Measurements from ENCODE around the gene FAM174A. TPM values are rescaled to one million over a fixed set of nuclear protein-coding genes. Genes with fewer than 3 reads are reported as not detected.
A peak's percentile ranks its signal among the peaks of the same experiment; 100 is the strongest.

Gene FAM174A
- polyA plus RNA-seq (ENCODE audit: insufficient read length in 3 of 3): 10 to 100 TPM; 22.7 to 26.1 (median 25.3) TPM
- long read RNA-seq, donor 1, transcript FAM174A-201 (3 exons, 1,356 nt): major isoform, 9 of 9 reads
- long read RNA-seq, donor 1, partial matches to known transcripts: 0 of 9 reads
- long read RNA-seq, donor 1, other reads (novel, unspliced or antisense): 0 of 9 reads
- long read RNA-seq, donor 2, transcript FAM174A-201 (3 exons, 1,356 nt): major isoform, 17 of 17 reads
- long read RNA-seq, donor 2, partial matches to known transcripts: 0 of 17 reads
- long read RNA-seq, donor 2, other reads (novel, unspliced or antisense): 0 of 17 reads
- long read RNA-seq, donor 3, transcript FAM174A-201 (3 exons, 1,356 nt): major isoform, 21 of 22 reads
- long read RNA-seq, donor 3, partial matches to known transcripts: 0 of 22 reads
- long read RNA-seq, donor 3, other reads (novel, unspliced or antisense): 0 of 22 reads
- long read RNA-seq, donor 4, transcript FAM174A-201 (3 exons, 1,356 nt): major isoform, 17 of 22 reads
- long read RNA-seq, donor 4, partial matches to known transcripts: 5 of 22 reads
- long read RNA-seq, donor 4, other reads (novel, unspliced or antisense): 0 of 22 reads
- long read RNA-seq, donor 5: 0 reads
- long read RNA-seq, donor 6, transcript FAM174A-201 (3 exons, 1,356 nt): major isoform, 12 of 12 reads
- long read RNA-seq, donor 6, partial matches to known transcripts: 0 of 12 reads
- long read RNA-seq, donor 6, other reads (novel, unspliced or antisense): 0 of 12 reads
- long read RNA-seq, donor 7, transcript FAM174A-201 (3 exons, 1,356 nt): major isoform, 21 of 21 reads
- long read RNA-seq, donor 7, partial matches to known transcripts: 0 of 21 reads
- long read RNA-seq, donor 7, other reads (novel, unspliced or antisense): 0 of 21 reads
- long read RNA-seq, donor 8: 0 reads
- long read RNA-seq, donor 9, transcript FAM174A-201 (3 exons, 1,356 nt): major isoform, 16 of 17 reads
- long read RNA-seq, donor 9, partial matches to known transcripts: 0 of 17 reads
- long read RNA-seq, donor 9, other reads (novel, unspliced or antisense): 0 of 17 reads
- long read RNA-seq, donor 10, transcript FAM174A-201 (3 exons, 1,356 nt): major isoform, 18 of 18 reads
- long read RNA-seq, donor 10, partial matches to known transcripts: 0 of 18 reads
- long read RNA-seq, donor 10, other reads (novel, unspliced or antisense): 0 of 18 reads
- long read RNA-seq, donor 11, transcript FAM174A-201 (3 exons, 1,356 nt): major isoform, 9 of 9 reads
- long read RNA-seq, donor 11, partial matches to known transcripts: 0 of 9 reads
- long read RNA-seq, donor 11, other reads (novel, unspliced or antisense): 0 of 9 reads
- long read RNA-seq, donor 12, transcript FAM174A-201 (3 exons, 1,356 nt): major isoform, 7 of 7 reads
- long read RNA-seq, donor 12, partial matches to known transcripts: 0 of 7 reads
- long read RNA-seq, donor 12, other reads (novel, unspliced or antisense): 0 of 7 reads
- long read RNA-seq, donor 13: 0 reads
- long read RNA-seq, donor 14, transcript FAM174A-201 (3 exons, 1,356 nt): major isoform, 17 of 17 reads
- long read RNA-seq, donor 14, partial matches to known transcripts: 0 of 17 reads
- long read RNA-seq, donor 14, other reads (novel, unspliced or antisense): 0 of 17 reads
- long read RNA-seq, donor 15, transcript FAM174A-201 (3 exons, 1,356 nt): major isoform, 9 of 9 reads
- long read RNA-seq, donor 15, partial matches to known transcripts: 0 of 9 reads
- long read RNA-seq, donor 15, other reads (novel, unspliced or antisense): 0 of 9 reads
- long read RNA-seq, donor 16, transcript FAM174A-201 (3 exons, 1,356 nt): major isoform, 38 of 43 reads
- long read RNA-seq, donor 16, partial matches to known transcripts: 5 of 43 reads
- long read RNA-seq, donor 16, other reads (novel, unspliced or antisense): 0 of 43 reads

DNA sequence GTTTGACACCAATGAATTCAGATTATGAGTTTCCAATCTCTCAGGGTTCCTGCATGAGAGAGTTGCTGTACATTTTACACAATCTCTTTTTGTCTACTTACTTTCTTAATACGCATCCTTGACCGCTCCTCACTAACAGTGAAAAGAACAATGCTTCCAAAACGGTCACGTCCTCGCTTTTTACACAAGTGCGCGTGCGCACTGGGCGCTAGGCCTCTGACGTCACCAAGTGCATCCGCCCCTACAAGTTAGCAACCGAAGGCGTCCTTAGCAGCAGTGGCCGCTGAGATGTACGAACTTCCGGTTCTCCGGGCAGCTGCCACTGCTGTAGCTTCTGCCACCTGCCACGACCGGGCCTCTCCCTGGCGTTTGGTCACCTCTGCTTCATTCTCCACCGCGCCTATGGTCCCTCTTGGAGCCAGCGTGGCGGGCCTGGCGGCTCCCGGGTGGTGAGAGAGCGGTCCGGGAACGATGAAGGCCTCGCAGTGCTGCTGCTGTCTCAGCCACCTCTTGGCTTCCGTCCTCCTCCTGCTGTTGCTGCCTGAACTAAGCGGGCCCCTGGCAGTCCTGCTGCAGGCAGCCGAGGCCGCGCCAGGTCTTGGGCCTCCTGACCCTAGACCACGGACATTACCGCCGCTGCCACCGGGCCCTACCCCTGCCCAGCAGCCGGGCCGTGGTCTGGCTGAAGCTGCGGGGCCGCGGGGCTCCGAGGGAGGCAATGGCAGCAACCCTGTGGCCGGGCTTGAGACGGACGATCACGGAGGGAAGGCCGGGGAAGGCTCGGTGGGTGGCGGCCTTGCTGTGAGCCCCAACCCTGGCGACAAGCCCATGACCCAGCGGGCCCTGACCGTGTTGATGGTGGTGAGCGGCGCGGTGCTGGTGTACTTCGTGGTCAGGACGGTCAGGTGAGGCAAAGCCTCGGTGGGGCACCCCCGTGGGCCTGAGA, at the start of gene FAM174A:
TSS of gene FAM174A (plus strand) at position 315 of the 946 bp plus-strand sequence. CDS start at position 472, 157 bp downstream.
- peak; percentile 96 to 99 (median 97) for DNase-seq (ENCODE audit: extremely low read depth in 1 of 11, low read depth in 9 of 11, low spot score in 4 of 11)

DNA sequence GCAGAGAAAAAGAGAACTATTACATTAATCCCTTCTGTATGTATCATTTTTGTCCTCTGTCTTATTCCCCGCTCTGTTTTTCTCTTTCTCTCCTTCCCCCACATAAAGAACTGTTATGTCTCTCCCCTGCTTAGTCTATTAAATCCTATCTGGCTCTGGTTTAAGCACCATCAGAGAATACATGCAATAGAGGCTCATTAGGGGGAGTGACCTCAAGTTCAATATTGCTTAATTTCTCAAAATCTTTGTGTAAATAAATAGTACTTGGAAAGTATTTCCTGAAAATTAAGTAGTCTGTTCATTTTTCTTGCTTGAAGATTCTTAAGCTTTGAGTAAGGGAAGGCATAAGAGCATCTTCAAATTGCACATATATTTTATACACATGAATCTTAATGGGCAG, 41.2 kb upstream of the FAM174A start:
- no peak for DNase-seq (ENCODE audit: extremely low read depth in 1 of 11, low read depth in 9 of 11, low spot score in 4 of 11)

DNA sequence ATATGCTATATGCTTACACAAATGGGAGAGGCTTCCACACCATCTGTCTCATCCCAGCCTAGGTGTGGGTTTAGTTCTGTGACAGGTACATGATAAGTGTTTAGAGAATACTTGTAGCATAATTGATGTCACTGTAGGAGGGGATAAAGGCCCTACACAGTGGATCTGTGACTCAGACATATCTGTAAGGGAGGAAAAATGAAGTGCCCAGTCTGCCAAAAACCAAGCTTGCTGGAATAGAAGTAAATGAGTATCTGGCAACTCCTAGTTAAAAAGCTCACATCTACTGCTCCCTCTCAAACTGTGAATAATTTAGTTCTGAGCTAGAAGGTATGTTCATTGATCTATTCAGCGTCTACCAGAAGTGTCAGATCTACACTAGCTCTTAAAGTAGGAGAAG, 38.9 kb upstream of the FAM174A start:
- DNase-seq (ENCODE audit: extremely low read depth in 1 of 11, low read depth in 9 of 11, low spot score in 4 of 11): no peak

DNA sequence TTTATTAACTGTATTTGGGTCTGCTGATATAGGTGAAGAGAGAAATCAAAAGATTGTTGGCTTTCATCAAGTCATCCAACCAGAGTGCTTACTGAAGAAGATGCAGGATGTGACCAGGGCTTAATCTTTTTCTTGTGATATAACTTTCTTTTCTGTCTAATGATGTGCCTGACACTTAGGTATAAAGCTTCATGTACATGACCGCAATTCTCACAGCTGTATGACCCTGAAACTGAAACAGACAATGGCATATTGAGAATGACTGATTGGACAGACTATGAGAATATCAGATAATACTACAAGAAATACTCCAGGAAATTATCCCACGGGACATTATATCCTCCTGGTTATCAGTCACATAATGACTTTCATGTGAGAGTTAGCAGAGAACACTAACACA, 32.5 kb upstream of the FAM174A start:
- DNase-seq (ENCODE audit: extremely low read depth in 1 of 11, low read depth in 9 of 11, low spot score in 4 of 11): no peak

DNA sequence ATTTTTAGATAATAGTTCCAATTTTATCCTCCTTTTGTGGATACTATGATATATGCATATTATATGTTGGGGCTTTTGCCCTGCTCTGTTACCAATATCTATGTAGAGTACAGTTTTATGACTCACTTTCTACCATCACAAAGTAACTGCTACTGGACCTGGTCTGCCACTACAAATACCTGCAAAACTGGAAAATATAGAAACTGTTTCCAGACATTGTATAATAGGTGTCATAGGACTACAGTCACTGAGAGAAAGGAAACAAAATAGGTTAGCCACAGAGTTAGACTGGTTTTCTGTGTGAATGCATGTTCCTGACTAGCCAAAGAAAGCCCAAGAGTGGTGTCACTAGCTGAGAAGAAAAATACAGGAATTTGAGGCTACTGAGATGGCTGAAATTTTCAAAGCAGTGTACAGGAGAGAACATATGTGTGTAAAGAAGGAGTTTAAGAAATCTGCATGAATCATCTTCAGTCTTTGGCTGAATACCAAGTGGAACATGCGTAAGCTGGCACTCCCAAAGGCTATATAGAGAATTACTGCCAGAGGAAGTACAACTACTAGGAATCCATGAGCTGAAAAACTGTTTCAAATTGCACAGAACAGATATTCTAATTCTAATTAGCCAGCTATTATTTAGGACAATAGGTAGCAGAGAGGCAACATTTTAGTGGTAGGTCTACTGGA, 29.0 kb upstream of the FAM174A start:
- DNase-seq (ENCODE audit: extremely low read depth in 1 of 11, low read depth in 9 of 11, low spot score in 4 of 11): no peak

DNA sequence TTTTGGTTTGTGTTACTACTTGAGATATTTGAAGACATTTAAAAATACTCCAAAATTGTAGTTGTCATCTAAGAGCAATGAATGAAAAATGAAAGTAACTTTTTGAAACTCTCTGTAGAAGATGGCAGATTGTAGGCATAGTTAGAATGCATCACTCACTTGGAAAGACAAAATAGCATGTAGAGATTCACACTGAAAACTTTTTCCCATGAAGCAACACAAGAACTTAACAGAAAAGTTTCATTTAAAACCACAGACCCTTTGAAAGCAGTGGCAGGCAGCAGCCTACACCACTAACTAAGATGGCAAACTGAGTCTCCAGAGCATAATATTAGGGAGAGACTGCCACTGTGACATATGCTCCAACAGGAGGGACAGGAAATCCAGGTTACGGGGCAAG, 18.9 kb upstream of the FAM174A start:
- no peak for DNase-seq (ENCODE audit: extremely low read depth in 1 of 11, low read depth in 9 of 11, low spot score in 4 of 11)

DNA sequence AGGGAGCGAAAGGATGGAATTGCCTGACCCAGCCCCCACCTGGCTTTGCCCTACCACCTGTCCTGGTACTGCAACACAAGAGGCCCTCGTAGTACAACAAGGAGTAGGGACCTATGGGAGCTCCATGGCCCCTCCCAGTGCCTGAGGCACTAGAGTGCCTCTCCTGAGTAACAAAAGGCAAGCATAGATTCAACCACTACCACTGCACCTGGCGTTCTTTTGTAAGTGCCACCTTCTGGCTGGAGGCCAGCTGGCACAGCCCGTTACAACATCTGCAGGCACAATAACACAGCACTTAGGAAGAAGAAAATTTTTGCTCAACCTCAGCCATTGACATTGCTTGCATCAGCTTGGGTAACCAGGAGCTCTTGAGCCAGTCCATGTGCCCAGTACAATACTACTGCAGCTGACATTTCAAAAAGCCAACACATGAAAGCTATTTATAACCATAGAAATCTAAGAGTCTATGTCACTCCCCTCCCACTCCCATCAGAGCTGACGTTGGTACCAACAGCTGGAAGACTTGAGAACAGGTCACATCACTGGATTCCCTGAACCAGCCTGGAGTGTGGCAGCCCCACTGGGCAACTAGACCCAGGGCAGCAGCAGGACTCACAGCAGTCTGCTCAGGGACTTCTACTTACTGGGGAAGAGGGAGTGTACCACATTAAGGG, 17.7 kb upstream of the FAM174A start:
- DNase-seq (ENCODE audit: extremely low read depth in 1 of 11, low read depth in 9 of 11, low spot score in 4 of 11): no peak

DNA sequence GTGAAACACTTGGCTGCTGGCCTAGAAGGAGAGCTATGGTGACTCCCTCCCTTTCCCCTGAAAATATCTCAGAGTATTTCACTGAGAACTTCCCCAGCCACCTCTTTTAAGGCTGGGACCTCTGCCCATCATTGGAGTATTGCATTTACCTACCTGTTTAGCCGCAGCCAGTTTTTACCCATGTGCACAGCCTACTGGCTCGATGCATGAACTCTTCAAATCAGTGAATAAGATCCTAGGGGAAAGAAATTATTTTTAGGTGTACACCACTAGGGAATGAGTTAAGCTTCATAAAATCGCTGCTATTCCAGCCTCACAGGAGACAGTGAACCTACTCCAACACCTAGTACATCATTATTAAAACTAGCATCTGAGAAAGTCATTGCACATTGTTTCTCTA, 16.8 kb upstream of the FAM174A start:
- no peak for DNase-seq (ENCODE audit: extremely low read depth in 1 of 11, low read depth in 9 of 11, low spot score in 4 of 11)

DNA sequence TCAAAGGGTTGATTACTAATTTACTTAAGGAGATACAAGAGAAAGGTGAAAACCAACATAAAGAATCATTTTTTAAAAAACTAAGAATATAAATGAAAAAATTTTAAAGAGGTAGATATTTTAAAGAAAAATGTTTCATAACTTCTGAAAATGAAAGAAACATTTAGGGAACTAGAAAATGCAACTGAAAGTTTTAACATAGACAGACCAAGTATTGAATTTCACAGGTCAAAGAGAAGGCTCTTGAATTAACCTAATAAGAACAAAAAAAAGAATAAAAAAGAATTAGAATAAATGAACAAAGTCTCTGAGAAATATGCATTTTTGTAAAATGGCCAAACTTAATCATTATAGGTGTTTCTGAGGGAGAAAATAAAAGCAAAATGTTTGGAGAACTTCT, 16.1 kb upstream of the FAM174A start:
- no peak for DNase-seq (ENCODE audit: extremely low read depth in 1 of 11, low read depth in 9 of 11, low spot score in 4 of 11)

DNA sequence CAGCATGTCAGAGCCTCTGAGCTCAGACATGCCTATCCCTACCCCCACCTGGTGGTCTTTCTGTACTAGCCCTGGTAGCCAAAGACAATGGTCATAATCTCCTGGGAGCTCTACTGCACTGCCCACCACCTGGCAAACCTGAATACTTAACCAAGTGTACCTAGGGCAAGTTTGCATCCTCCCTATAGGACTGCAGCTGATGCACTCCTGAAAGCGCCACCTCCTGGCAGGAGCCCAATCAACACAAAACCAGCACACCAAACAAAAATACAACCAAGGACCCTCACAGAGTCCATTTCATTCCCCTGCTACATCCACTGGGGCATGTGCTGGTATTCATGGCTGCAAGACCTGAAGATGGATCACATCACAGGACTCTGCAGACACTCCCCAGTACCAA, 14.8 kb upstream of the FAM174A start:
- DNase-seq (ENCODE audit: extremely low read depth in 1 of 11, low read depth in 9 of 11, low spot score in 4 of 11): no peak

DNA sequence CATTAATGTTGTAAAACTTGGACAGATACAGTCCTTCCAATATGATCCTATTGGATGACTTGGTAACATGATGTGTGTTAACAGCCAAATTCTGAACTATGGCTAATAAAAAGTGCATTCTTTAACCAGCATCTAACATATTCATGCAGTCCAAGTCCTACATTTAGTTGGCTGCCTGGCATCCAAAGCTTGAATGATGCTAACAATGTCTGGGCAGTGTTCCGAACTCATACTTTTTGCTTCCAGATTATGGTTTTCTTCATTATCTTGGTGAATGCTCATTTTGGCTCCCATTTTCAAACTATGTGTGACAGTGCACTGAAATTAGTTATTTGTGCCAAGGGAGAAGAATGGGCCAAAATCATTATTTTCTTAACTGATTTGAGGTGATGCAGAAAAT, 2.8 kb downstream of the FAM174A start:
- DNase-seq (ENCODE audit: extremely low read depth in 1 of 11, low read depth in 9 of 11, low spot score in 4 of 11): no peak

DNA sequence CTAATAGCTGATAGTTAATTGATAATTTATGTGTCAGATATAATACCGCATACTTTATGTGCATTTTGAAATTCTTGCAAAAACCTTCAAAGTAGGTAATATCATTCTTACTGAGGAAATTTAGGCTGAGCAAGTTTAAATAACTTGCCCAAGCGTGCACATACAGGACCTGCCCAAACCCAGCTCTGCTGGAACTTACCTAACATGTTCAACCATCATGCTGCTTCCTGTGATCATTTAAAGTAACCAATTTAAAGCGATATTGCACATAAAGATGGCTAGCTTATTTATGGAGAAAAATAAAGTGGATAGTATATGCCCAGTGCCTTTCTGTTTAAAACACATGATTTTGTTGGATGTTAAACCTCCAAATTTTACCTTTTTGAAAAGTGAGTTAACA, 4.3 kb downstream of the FAM174A start:
- DNase-seq (ENCODE audit: extremely low read depth in 1 of 11, low read depth in 9 of 11, low spot score in 4 of 11): no peak

DNA sequence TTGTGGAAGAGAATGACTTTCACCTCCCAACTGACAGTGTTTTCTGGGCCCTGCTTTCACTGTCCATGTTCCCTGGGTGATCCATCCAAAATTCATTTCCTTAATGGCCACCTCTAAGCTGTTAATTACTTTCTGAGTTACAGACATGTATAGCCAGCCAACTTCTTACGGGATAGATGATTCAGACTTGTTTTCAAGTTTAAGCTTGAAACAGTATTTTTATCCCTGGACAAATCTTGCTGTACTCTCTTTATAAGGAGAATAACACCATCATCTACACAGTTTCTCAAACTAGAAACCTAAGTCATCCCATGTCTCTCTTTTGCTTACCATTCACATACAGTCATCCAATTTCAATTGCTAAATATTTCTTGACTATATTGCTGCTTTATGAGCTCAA, 6.9 kb downstream of the FAM174A start:
- no peak for DNase-seq (ENCODE audit: extremely low read depth in 1 of 11, low read depth in 9 of 11, low spot score in 4 of 11)

DNA sequence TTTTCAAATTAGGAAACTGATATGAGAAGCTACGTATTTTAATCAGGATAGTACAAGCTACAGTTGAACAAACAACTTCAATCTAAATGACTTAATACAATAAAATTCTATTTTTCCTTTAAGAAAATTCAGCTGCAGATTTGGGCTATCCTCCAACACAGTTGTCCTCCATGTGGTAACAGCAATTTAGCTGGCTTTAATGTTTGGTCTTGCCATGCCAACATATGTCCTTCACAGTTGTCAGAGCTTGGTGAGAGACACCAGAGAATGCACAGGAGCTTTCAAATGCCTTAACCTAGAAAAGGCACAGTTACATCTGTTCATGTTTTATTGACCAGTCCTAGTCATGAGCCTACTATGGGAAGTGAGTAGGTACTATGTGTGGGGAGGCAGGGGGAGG, 10.8 kb downstream of the FAM174A start:
- DNase-seq (ENCODE audit: extremely low read depth in 1 of 11, low read depth in 9 of 11, low spot score in 4 of 11): no peak

DNA sequence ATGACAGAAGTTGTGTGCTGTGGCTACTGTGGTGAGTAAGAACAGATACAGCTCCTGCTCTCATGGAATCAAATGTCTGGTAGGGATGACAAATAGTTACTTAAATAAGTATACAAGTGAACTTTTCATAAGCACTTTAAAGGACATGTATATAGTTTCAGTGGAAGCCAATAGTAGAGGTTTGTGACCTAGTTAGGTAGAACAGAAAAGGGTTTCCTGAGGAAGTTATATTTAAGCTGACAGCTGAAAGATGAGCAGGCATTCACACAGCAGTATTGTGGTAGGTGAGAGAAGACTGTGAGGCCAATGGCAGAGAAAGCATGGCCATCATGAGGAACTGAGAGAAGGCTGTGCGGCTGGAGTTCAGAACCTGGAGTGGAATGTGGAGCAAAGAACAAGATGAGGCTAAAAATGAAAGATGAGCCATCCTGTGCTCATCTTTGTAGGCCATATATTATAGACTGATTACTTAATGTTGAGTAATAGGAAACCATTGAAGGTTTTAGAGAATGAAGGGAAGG, 15.4 kb downstream of the FAM174A start:
- DNase-seq (ENCODE audit: extremely low read depth in 1 of 11, low read depth in 9 of 11, low spot score in 4 of 11): no peak

DNA sequence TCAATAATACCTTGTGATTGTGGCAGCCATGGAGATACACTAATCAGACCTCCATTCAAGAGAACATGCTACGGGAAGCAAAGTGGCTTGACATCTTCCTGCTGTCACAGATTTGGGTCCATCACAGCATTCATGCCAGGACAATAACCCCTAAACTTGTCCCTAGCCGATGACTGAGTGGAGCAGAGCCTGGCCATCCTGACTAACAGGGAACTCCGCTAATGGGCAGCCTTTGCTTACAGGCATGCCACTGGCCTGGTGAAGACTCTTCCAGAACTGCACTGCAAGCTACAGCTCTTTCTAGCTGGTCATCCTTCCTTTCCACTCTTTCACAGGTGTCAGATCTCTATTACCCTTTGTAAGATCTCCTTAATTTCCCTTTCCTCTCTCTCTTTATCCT, 16.0 kb downstream of the FAM174A start:
- no peak for DNase-seq (ENCODE audit: extremely low read depth in 1 of 11, low read depth in 9 of 11, low spot score in 4 of 11)
